Skeletal muscle tissue (tissue), 4 donors: ENCODE data around the gene PYCARD. TPM values are rescaled to one million over a fixed set of nuclear protein-coding genes. Genes with fewer than 3 reads are reported as not detected.
"Not testable (repeated sequence)": the region's sequence is repeated elsewhere in the genome, so short reads cannot be mapped to it uniquely, and the experiment has no call there.

Experiments
- H3K27ac ChIP-seq: one replicate; pipeline ENCODE4 v1.7.0; 2013; ENCODE audit warnings: mild to moderate bottlenecking, low read depth, low read length, inconsistent platforms
- H3K27me3 ChIP-seq, 3 donors: one replicate each; pipeline ENCODE4 v1.7.0; 2013; ENCODE audit warnings: low read length in 3 of 3; ENCODE audit not compliant: control insufficient read depth in 3 of 3, insufficient read depth in 3 of 3
- H3K36me3 ChIP-seq, 3 donors: one replicate each; pipeline ENCODE4 v1.7.0; 2013; ENCODE audit warnings: low read length in 3 of 3; ENCODE audit not compliant: control insufficient read depth in 3 of 3, insufficient read depth in 3 of 3
- H3K4me1 ChIP-seq, 3 donors: one replicate each; pipeline ENCODE4 v1.7.0; 2013; ENCODE audit warnings: low read length in 3 of 3, mild to moderate bottlenecking in 3 of 3; ENCODE audit not compliant: control insufficient read depth in 3 of 3, insufficient read depth in 3 of 3
- H3K4me3 ChIP-seq, 3 donors: one replicate each; pipeline ENCODE4 v1.7.0; 2013; ENCODE audit warnings: low read length in 3 of 3
- H3K9ac ChIP-seq, 3 donors: one replicate each; pipeline ENCODE4 v1.7.0; 2013; ENCODE audit warnings: low read length in 3 of 3, mild to moderate bottlenecking in 3 of 3, moderate library complexity in 2 of 3, low read depth in 1 of 3
- H3K9me3 ChIP-seq, 3 donors: one replicate each; pipeline ENCODE4 v1.7.0; 2013; ENCODE audit warnings: low read length in 3 of 3; ENCODE audit not compliant: control insufficient read depth in 3 of 3
- total RNA-seq: library from RNA; depleted of rRNA; stranded (reverse); fragments of >200 nt; gene quantifications from one replicate; pipeline ENCODE4 v1.2.3, GENCODE V29; 2014
- donor health status: Osteomylitis.

PYCARD gene
- total RNA-seq, 1 donor from 2014 or later = 27.1 TPM

DNA sequence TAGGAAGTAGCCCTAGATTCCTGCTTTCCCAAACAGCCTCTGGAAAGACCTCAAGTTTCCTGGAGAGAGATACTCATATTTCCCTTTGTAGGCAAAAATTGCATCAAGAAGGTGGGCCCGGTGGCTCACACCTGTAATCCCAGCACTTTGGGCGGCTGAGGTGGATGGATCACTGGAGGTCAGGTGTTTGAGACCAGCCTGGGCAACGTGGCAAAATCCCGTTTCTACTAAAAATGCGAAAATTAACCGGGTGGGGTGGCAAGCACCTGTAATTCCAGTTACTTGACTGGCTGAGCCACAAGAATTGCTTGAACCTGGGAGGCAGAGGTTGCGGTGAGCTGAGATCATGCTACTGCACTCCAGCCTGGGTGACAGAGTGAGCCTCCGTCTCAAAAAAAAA is 2.4 kb downstream of the PYCARD start:
- H3K4me3 ChIP-seq, H3K27ac ChIP-seq, H3K9me3 ChIP-seq, H3K9ac ChIP-seq, H3K27me3 ChIP-seq: not testable (repeated sequence)
- H3K36me3 ChIP-seq = peaks cover 16 to 27% (median 21%) of the 10 kb centered on the region in 3 donors
- peaks cover 16 to 23% (median 19%) of the 10 kb centered on the region in 3 donors for H3K4me1 ChIP-seq

DNA sequence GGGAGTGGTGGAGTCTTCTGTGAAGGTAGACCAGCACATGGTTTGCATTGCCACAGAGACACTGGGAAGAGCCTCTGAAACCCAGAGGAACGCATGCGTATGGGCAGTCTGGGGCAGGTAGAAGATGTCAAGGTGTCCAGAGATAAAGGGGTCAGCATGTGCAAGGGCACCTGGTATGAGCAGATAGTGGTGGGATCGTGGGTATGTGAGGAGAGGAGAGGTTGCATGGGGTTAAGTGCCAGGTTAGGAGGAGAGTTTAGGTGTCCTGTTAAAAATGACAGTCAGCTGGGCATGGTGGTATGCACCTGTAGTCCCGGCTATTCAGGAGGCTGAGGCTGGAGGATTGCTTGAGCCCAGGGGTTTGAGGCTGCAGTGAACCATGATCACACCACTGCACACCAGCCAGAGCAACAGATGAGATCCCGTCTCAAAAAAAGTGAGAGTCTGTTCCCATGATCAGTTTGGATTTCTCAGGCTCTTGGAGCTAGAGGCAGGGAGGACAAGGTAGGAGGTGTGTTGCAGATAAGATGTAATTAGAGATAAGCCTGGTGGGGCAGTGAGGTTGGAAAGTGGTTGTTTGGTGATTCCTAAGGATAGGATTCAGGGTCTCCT is 3.0 kb downstream of the PYCARD start:
- Histone ChIP-seq H3K36me3 (peaks cover 21 to 32% (median 26%) of the 10 kb centered on the region in 3 donors), H3K27ac (no peak overlapping the region), H3K9ac (no peak overlapping the region), H3K27me3 (no peaks in the 10 kb centered on the region), H3K4me3 (no peak overlapping the region), H3K9me3 (no peaks in the 10 kb centered on the region), H3K4me1 (peaks cover 16 to 23% (median 19%) of the 10 kb centered on the region in 3 donors)

DNA sequence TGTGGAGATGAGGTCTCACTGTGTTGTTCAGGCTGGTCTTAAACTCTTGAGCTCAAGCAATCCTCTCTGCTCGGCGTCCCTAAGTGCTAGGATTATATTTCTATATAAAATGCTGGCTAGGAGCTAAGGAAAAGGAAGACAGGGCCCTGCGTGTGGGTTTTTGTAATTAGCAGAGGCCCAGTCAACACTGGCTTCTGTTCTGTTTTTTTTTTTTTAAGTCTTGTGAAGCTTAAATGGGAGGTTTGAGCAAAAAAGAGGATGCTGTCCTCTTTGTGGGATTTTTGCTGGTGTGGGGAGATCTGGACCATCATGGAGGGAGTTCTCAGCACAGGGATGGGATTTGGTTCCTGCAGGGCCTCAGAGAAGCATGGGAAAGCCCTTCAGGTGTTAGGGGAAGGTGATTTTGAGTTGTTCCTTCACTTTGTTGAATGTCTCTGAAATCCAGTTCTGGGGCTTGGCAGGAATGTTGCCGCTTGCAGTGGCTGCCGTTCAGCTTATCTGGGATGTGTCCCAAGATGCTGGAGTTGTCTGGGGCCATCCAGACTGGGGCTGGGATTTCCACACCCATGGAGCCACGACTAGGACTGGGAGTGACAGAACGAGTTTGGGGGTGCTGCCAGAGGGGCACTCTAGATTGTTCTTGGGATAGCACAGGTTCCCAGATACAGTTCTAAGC is 4.2 kb downstream of the PYCARD start:
- no peak overlapping the region for H3K4me3 ChIP-seq
- no peaks in the 10 kb centered on the region for H3K27me3 ChIP-seq
- H3K27ac ChIP-seq = no peak overlapping the region
- peaks cover 26 to 41% (median 37%) of the 10 kb centered on the region in 3 donors for H3K36me3 ChIP-seq
- H3K4me1 ChIP-seq = peaks cover 16 to 20% (median 19%) of the 10 kb centered on the region in 3 donors
- no peaks in the 10 kb centered on the region for H3K9me3 ChIP-seq
- H3K9ac ChIP-seq = no peak overlapping the region

DNA sequence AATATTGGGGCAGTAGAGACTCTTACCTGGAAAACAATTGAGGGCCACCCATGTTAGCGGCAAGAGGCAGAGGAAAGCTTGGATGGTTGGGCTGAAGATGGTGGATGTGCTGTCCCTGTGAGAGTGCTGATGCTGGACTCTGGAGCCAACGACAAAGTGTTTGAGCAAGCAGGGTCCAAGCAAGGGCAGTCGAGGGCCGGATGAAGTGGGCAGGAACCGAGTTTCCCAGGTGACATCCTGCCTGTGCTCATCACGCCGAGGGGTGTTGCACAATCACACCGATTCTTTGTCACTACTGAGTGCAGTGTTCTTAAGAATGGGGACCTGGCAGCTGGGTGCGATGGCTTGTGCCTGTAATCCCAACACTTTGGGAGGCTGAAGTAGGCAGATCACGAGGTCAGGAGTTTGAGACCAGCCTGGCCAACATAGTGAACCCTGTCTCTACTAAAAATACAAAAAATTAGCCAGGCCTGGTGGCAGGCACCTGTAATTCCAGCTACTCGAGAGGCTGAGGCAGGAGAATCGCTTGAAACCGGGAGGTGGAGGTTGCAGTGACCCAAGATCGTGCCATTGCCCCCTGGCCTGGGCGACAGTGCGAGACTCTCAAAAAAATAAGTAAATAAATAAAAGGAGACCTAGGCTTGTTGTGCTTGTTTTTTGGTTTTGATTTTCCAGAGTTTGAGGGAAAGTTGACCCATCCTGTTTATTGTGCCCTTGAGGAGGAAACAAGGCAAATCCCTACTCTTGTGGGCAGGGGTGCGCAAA is 6.1 kb downstream of the PYCARD start:
- Histone ChIP-seq H3K27me3 (no peaks in the 10 kb centered on the region), H3K4me3 (no peak overlapping the region), H3K36me3 (peaks cover 43 to 55% (median 52%) of the 10 kb centered on the region in 3 donors), H3K4me1 (peaks cover 7 to 9% (median 7%) of the 10 kb centered on the region in 3 donors), H3K9ac (no peak overlapping the region), H3K9me3 (no peaks in the 10 kb centered on the region), H3K27ac (no peak overlapping the region)

DNA sequence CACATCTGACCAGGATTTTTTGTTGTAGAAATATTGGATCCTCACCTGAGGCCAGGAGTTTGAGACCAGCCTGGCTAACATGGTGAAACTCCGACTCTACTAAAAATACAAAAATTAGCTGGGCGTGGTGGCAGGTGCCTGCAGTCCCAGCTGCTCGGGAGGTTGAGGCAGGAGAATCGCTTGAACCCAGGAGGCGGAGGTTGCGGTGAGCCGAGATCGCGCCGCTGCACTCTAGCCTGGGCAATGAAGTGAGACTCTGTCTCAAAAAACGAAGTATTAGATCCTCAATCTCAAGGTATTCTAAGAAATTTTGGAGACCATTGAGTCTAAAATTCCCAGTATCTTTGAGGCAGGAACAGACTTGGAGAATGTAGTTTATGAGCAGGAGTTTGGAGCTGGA is 6.7 kb downstream of the PYCARD start:
- H3K4me3 ChIP-seq, H3K27me3 ChIP-seq: not testable (repeated sequence)
- H3K36me3 ChIP-seq = peaks cover 49 to 61% (median 56%) of the 10 kb centered on the region in 3 donors

DNA sequence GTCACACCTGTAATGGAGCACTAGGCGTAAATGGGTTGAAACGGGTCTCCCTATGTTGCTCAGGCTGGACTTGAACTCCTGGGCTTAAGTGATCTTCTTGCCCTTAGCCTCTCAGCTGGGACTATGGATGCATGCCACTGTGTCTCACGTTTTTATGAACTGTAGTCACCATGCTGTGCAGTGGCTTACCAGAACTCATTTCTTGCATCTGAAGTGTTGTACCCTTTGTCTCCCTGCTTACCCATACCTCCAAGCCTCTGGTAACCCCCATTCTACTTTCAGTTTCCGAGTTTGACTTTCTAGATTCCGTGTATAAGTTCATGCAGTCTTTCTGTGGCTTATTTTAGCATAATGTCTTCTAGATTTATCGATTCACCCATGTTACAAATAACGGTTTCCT is 7.7 kb downstream of the PYCARD start:
- Histone ChIP-seq H3K27ac (no peak overlapping the region), H3K9me3 (no peaks in the 10 kb centered on the region), H3K4me3 (no peak overlapping the region), H3K36me3 (peaks cover 58 to 71% (median 62%) of the 10 kb centered on the region in 3 donors), H3K27me3 (no peaks in the 10 kb centered on the region), H3K9ac (no peak overlapping the region), H3K4me1 (no peaks in the 10 kb centered on the region)

More for the DNA sequence above, 6.7 kb downstream of the PYCARD start:
- H3K9me3 ChIP-seq, H3K4me1 ChIP-seq, H3K27ac ChIP-seq, H3K9ac ChIP-seq: not testable (repeated sequence)

DNA sequence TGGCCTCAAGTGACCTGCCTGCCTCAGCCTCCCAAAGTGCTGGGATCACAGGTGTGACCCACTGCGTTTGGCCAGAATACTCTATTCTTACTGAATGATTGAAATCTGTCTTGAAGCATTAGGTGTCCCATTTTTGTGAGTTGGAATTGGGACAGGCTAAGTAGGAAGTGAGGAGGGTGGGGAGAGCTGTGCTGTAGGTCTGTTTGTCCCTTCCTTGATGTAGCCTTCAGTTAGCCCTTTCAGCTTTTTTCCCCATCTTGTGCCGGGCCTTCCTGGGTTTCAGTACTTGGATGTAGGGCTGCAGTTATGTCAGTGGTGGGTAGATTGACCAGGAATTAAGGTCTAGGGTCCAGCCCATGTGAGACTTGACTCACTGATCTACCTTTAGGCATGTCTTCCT is 8.7 kb downstream of the PYCARD start:
- Histone ChIP-seq H3K27ac (no peak overlapping the region), H3K4me3 (no peak overlapping the region), H3K9me3 (no peaks in the 10 kb centered on the region), H3K4me1 (no peaks in the 10 kb centered on the region), H3K27me3 (no peaks in the 10 kb centered on the region), H3K36me3 (peaks cover 61 to 78% (median 67%) of the 10 kb centered on the region in 3 donors), H3K9ac (no peak overlapping the region)

DNA sequence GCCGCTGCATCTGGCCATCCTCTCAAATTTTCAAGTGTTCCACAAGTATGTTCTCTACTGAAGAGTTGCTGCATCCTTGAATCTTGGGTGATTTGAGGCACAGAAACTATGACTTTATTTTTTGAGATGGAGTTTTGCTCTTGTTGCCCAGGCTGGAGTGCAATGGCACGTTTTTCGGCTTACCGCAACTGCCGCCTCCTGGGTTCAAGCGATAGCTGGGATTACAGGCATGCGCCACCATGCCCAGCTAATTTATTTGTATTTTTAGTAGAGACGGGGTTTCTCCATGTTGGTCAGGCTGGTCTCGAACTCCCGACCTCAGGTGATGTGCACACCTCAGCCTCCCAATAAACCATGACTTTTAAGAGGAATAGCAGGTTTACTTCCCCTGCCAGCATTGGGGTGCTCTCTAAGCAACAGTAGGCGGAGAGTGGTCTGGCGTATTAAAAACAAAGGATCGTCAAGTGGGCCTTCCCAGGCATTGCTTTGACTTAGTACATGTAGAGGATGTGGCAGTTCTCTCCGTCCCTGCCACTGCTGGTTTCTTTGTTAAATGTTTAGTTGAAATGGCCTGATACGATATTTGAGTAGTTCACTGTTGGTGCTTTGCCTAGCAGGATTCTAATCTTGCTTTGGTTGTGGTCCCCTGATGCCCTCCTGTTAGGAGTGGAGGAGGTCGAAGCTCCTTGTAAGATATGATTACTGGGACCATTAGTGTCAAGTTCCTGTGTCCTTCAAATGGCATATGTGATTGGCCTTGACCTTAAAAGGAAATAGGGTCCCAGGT is 9.5 kb downstream of the PYCARD start:
- no peak overlapping the region for H3K9ac ChIP-seq
- no peaks in the 10 kb centered on the region for H3K27me3 ChIP-seq
- no peak overlapping the region for H3K27ac ChIP-seq
- H3K4me3 ChIP-seq = no peak overlapping the region
- no peaks in the 10 kb centered on the region for H3K9me3 ChIP-seq
- peaks cover 62 to 82% (median 75%) of the 10 kb centered on the region in 3 donors for H3K36me3 ChIP-seq
- peaks cover 0 to 1% (median 0%) of the 10 kb centered on the region in 3 donors for H3K4me1 ChIP-seq

DNA sequence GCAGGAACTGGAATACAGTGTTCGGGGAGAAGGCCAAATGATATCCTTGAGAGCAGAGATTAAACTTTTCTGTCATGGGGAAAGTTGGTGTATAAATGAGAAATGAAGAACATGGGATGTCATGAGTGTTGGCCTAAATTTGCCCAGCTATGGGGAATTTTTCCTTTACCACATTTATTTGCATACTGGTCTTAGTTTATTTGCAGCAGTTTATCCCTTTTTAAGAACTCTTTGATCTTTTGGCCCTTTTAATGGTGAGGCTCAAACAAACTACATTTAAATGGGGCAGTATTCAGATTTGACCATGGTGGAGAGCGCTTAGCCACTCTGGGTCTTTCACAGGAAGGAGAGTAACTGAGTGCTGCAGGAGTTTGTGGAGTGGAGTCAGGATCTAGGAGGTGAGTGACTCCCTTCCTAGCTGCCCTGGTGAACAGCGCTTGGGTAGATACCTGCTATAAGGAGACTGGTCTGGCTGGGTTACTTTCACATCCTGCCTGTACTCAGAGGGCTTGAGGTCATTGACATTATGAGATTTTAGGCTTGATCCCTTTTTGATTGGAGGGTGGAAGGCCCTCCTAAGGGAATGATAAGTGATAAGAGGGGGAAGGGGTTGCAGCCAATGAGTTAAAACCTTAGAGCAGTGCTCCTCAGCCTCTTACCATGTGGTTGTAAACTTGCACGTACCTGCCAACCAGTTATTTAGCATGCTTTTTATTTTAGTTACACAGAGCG is 10.7 kb downstream of the PYCARD start:
- H3K9me3 ChIP-seq = no peaks in the 10 kb centered on the region
- no peak overlapping the region for H3K4me3 ChIP-seq
- H3K27me3 ChIP-seq = no peaks in the 10 kb centered on the region
- no peak overlapping the region for H3K9ac ChIP-seq
- peaks cover 72 to 94% (median 85%) of the 10 kb centered on the region in 3 donors for H3K36me3 ChIP-seq
- H3K4me1 ChIP-seq = peaks cover 0 to 7% (median 0%) of the 10 kb centered on the region in 3 donors
- H3K27ac ChIP-seq = no peak overlapping the region
